GM18951 (cell line): ENCODE data around the gene NBPF6.
"Not testable (repeated sequence)": the region's sequence is repeated elsewhere in the genome, so short reads cannot be mapped to it uniquely, and the experiment has no call there.

Experiments
- in situ Hi-C: fragments of 300-500 bp; cut with MboI; formaldehyde crosslinking; loops from one replicate; pipeline ENCODE4 v1.12.0; 2022; ENCODE audit warnings: low sequenced_read_pairs, mixed read lengths, inconsistent platforms; ENCODE audit not compliant: unreplicated experiment

NBPF6 gene, protein sequence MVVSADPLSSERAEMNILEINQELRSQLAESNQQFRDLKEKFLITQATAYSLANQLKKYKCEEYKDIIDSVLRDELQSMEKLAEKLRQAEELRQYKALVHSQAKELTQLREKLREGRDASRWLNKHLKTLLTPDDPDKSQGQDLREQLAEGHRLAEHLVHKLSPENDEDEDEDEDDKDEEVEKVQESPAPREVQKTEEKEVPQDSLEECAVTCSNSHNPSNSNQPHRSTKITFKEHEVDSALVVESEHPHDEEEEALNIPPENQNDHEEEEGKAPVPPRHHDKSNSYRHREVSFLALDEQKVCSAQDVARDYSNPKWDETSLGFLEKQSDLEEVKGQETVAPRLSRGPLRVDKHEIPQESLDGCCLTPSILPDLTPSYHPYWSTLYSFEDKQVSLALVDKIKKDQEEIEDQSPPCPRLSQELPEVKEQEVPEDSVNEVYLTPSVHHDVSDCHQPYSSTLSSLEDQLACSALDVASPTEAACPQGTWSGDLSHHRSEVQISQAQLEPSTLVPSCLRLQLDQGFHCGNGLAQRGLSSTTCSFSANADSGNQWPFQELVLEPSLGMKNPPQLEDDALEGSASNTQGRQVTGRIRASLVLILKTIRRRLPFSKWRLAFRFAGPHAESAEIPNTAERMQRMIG

DNA sequence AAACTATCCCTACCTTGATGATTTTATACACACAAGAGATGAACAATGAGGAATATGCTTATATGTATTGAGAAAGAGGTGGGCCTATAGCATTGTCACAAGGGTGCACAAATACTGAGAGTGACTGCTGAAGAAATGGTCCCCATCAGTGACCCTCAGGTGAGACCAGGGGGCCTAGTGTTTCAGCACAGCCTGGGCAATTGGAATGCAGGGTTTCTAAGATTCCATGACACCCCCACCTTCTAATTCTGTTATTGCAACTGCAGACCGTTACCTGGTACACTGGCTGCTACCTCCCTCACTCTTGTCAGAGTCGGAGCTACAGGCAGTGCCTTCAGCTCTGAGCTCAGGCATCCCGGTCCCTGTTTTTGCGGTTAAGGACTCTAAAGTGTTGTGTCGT, at the start of gene NBPF6:
NBPF6 (plus strand) TSS at position 301 of the 400 bp plus-strand sequence. CDS start 259 bp downstream, outside the sequence.
- in situ Hi-C loops = not testable (repeated sequence)

DNA sequence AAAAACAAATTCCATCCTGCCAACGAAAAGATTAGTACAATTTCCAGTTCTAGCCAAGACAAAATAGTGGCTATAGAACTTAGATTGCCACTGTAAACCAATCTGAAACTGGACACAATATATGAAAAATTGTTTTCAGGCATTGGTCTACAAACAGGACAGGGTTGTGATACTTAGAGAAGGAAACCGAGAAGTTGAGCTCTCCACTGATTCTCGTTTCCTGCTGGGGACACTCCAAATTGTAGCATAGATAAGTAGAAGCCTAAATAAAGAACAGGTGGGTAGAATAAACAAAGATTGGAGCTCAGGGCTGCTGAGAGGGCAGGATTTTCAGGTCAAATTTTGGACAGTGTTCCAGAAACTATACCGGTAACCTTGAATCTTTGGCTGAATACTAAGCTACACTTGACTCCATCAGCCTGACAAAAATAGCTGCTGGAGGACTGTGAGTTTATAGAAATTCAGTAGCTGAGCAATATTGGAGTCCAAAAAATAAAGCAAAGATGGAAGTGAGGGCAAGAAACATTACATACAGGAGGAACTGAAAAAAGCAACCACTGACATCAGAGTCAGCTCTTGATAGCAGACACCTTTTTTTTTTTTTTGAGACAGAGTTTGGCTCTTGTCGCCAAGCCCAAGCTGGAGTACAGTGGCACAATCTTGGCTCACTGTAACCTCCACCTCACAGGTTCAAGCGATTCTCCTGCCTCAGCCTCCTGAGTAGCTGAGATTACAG, 38.9 kb upstream of the NBPF6 start:
- in situ Hi-C loops = not testable (repeated sequence)

DNA sequence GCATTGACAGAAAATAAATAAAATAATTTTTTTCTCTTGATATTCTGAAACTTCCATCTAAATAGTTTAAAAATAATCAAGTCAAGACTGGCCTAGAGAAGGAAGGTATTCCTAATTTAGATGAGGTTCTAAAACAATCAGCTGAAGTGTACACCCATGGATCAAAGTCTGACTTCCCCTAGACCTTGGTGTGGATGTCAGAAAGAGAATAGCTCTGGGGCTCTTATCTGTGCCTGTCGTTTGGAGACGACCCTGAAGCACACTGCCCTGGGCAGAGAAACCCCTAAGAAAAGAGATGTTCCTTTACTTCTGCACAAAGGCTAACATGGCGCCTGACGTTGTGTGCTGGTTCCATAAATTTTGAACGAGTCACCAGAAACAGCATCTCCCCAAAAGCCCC, 30.0 kb upstream of the NBPF6 start:
- in situ Hi-C loops = not testable (repeated sequence)

DNA sequence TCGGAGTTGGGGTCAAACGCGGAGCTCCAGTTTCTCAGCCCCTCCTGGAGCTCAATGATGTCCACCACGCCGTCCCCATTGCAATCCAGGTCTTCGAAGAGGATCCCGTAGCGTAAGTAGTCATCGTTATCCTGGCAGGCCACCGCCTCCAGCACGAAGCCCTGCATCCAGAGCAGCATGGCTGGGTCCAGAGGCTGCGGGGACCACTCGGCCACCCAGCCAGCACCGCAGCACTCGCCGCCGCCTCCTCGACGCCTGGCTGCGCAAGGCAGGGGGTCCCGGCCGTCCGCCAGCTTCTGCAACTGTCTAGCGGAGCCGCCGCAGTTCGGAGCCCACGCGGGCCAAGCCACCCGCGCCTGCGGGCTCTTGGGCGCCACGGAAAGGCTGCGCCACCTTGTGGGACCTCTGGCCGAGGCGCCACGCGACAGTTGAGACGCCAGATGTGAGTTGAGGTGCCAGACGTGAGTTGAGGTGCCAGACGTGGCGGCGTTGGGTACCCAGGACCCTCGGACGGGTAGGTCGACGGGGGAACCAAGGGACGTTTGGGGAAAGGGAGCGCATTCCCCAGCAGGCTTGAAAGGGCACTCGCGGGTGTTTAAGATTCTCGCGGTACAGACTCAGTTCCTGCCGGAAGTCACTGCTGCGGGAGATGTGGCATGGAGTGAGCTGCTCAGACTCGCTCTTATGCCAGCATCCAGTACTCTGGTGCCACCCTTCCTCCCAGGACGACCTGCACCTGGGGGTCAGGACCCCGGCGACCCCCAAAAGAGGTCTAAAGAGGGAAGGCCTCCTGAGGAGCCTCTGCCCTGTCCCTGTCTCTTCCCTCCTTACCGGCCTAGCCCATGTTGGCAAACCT, 28.9 kb upstream of the NBPF6 start:
- in situ Hi-C loops = not testable (repeated sequence)

DNA sequence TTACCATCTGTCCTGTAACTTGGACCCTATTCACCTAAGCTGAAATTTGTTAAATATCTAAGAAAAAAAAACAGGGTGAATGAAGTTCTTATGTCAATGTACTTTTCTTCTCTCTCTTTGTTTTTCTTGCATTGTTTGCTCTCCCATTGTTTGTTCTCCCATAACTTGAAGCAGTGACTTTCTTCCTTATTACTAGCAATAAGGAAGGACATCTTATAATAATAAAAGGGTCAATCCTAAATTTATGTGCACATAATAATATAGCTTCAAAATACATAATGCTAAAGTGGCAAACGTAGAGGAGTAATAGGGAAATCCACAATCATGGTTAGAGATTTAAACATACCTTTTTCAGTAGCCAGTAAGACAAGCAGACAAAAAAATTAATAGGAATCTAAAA, 23.3 kb upstream of the NBPF6 start:
- in situ Hi-C loops = not testable (repeated sequence)

DNA sequence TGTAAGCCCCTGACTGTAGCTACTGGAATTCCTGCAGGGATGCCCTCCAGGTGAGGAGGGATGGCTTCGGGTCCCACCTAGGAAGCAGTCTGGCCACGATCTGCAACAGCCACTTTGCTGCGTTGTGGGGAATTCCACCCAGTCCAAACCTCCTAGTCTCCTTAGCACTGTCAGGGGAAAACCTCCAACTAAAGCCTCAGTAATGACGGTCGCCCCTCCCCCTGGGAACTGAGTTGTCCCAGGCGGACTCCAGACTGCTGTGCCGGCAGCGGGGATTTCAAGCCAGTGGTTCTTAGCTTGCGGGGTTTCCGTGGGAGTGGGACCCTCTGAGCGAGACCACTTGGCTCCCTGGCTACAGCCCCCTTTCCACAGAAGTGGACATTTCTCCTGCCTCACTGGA, 18.1 kb upstream of the NBPF6 start:
- in situ Hi-C loops = not testable (repeated sequence)

DNA sequence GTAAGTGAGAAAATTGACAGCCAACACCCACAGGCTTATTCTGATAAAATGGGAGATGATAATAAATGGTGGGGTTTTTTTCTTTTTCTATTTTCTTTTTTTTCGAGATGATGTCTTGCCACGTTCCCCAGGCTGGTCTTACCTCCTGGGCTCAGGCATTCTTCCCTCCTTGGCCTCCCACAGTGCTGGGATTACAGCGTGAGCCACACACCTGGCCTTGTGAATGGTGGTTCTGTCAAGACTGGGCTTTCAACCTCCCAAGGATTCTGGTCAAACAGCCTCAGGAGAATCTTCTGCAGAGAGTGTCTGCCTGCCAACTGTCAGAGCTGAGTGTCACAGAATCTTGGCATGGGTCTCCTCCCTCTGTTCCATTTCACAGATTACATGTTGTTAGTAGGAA, 16.7 kb upstream of the NBPF6 start:
- in situ Hi-C loops = not testable (repeated sequence)

DNA sequence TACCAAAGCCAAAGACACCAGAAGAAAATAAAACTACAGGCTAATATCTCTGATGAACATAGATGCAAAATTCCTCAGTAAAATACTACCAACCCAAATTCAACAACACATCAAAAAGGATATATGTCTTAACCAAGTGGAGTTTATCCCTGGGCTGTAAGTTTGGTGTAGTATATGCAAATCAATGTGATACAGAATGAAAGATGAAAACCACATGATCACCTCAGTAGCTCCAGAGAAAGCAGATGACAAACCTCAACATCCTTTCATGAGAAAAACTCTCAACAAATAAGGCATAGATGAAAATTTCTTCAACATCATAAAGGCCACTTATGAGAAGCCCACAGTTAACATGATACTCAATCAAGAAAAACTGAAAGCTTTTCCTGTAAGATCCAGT, 11.6 kb upstream of the NBPF6 start:
- in situ Hi-C loops = not testable (repeated sequence)

DNA sequence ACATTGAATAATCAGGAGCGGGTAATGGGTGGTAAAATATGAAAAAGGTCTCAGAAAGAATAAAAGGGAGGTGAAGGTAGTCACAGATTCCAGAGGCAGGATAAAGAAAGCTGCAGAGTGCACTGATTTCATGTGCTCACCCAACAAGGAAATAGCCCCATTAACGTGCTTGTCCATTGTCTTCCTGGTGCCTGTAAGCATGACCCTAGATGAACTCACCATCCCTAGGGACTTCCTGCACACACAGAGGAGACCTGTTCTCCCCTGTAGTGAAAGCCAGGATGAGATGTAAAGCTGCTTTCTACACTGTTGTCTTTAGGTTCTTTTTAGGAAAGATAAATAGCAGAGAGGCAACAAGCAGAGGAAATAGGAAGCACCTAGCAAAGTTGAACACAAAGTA, 4.4 kb downstream of the NBPF6 start:
- in situ Hi-C loops = not testable (repeated sequence)

DNA sequence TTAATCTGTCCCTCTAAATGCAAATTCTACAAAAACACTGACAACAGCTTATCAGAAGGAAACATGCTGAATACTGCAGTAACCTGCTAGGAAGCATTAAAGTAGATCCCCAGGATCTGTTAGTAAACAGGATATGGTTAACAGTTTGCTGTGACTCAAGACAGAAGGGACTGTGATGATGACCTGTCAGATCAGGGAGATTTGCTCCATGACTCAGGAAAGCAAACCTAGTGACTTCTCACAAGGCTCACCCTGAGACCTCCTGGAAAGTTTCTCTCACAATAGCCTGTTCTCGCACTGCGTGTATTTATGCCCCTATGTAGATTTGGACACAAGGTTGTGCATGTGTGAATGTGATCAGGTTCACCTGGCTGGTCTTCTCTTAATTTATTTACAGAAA, 8.5 kb downstream of the NBPF6 start:
- in situ Hi-C loops = not testable (repeated sequence)

DNA sequence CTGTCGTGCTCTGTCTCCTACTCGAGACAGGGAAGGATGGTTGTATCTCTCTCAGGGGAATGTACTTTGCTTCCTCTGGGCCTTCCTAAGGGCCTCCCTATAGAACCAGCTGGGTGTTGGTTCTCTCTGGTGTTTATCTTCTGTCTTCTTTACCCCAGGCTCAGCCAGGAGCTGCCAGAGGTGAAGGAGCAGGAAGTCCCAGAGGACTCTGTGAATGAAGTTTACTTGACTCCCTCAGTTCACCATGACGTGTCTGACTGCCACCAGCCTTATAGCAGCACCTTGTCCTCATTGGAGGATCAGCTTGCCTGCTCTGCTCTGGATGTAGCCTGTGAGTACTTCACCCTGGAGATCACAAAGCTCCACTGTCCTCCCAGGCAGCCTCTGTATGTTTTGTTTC, 11.6 kb downstream of the NBPF6 start:
- in situ Hi-C loops = not testable (repeated sequence)

DNA sequence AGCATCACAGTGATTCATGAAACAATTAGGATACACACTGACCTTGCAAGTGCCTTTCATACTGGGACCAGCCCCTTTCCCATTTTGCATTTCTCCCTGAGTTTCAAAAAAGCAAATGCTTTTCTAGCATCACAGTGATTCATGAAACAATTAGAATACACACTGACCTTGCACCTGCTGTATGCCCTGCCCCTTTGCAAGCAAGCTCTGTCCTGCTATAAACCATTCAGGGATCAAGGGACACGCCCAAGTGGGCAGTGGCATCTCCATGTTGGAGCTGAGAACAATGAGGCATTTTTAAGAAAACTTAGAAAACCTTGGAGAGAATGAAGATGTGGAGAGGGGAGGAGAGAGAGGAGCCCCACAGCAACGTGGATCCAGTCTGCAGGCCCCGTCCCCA, 13.8 kb downstream of the NBPF6 start:
- in situ Hi-C loops = not testable (repeated sequence)

DNA sequence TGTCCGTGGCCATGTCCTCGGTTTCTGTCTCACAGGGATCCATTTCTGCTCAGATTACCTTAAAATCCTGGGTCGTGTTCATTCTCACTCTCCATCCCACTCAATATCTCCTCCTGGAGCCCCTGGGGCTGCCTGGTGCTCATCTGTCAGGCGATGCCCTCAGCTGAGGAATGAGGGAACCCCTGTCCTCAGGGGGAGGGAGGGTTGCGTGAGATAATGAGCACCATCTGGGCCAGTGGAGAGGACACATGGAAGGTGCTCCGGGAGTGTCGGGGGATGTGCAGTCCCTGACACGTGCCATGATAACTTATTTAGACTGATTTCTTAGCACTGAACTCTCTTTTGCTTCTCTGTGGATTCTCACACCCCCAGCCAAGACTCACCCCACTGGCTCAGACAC, 16.0 kb downstream of the NBPF6 start:
- in situ Hi-C loops = not testable (repeated sequence)

DNA sequence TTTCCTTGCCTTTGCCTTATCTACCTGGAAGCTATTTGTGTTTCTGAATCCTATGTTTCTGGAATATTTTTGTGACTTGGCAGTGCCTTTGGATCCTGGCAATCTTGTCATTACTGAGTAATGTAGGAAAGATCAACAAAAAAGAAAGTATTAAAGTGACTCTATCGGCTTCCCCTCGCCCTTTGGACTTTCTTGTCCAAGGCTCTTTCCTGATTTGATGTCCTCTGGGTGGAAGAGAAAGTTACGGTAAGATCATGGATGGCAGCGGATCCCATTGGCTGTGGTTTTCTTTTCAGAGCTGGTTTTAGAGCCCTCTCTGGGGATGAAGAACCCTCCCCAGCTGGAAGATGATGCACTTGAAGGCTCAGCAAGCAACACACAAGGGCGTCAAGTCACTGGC, 17.0 kb downstream of the NBPF6 start:
- in situ Hi-C loops = not testable (repeated sequence)

DNA sequence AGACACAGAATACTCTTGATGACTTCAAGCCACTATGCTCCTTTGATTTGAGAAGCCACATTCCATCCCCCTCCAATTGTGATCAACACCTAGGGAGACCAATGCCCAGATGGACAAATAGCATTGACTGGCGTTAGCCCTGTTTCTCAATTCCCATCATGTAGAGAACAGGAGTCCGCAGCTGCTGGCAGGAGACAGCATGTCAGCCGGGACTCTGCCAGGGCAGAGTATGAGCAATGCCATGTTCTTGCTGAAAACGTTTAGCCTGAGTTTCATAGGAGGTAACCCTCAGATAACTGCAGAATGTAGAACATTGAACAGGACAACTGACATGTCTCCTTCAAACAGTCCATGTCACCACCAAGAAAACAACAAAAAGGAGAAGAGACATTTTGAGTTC, 20.6 kb downstream of the NBPF6 start:
- in situ Hi-C loops = not testable (repeated sequence)

DNA sequence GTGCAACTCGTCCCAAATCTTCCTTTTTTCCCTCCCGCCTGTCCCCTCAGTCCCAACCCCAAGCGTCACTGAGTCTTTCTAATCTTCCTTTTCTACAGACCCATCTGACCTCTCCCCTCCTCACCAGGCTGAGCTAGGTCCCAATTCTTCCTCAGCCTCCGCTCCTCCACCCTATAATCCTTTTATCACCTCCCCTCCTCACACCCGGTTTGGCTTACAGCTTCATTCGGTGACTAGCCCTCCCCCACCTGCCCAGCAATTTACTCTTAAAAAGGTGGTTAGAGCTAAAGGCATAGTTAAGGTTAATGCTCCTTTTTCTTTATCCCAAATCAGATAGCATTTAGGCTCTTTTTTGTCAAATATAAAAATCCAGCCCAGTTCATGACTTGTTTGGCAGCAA, 24.4 kb downstream of the NBPF6 start:
- in situ Hi-C loops = not testable (repeated sequence)
